ENCODE data around the gene BCLAF1. TPM values are rescaled to one million over a fixed set of nuclear protein-coding genes. Genes with fewer than 3 reads are reported as not detected.

BCLAF1 gene
- total RNA-seq, 6 donors from 2014 or later: 88.3 to 267 (median 96.6) TPM

DNA sequence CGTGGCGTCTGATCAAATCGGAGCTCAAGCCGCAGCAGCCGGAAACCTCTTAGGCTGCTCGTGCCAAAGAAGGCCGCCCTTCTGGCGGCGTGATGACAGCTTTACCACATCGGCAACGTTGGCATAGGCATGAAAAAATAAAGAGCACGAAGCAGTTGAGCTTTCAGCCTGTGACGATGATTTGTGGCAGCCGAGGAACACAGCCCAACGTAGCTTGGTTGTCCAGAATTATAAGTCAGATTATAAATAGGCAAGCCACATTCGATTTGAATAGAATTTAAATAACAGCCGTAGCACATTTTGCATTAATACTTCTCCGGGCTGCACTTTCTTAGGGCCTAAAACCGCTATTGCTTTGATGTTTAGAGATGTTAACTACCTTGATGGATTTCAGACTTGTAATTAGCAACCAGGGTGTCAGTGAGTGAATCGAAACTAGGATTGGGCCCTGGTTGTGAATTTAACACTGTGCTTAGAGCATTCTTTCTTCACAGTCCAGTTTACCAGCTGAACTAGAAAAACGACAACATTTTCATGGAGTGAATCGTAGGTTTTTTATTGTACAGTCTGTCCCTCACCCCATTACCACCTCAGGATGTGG, 864 bp upstream of the BCLAF1 start:
- WGBS, 2 donors: 4% methylated on average over 18 to 22 of the region's 22 CpGs
- no peaks in the 10 kb centered on the region for H3K36me3 ChIP-seq
- H3K27me3 ChIP-seq: no peaks in the 10 kb centered on the region
- H3K4me1 ChIP-seq: peaks cover 33 to 41% (median 36%) of the 10 kb centered on the region in 4 donors
- TF ChIP-seq, protein P1, sequence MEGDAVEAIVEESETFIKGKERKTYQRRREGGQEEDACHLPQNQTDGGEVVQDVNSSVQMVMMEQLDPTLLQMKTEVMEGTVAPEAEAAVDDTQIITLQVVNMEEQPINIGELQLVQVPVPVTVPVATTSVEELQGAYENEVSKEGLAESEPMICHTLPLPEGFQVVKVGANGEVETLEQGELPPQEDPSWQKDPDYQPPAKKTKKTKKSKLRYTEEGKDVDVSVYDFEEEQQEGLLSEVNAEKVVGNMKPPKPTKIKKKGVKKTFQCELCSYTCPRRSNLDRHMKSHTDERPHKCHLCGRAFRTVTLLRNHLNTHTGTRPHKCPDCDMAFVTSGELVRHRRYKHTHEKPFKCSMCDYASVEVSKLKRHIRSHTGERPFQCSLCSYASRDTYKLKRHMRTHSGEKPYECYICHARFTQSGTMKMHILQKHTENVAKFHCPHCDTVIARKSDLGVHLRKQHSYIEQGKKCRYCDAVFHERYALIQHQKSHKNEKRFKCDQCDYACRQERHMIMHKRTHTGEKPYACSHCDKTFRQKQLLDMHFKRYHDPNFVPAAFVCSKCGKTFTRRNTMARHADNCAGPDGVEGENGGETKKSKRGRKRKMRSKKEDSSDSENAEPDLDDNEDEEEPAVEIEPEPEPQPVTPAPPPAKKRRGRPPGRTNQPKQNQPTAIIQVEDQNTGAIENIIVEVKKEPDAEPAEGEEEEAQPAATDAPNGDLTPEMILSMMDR (IDR thresholded peaks at IDR 0.05): no peak
- TF ChIP-seq EP300 (IDR thresholded peaks at IDR 0.05): peak in 1 of 4 donors; percentile 7
- no peaks in the 10 kb centered on the region for H3K9me3 ChIP-seq
- H3K27ac ChIP-seq: peak overlapping the region; percentile 96 to 100 (median 100)
- DNase-seq (peak; percentile 60 to 76), ATAC-seq (ENCODE audit: low FRiP score in 2 of 2) (peak; percentile 65 to 81)
- peak overlapping the region in 3 of 4 donors; percentile 57 to 81 (median 64) for H3K4me3 ChIP-seq

DNA sequence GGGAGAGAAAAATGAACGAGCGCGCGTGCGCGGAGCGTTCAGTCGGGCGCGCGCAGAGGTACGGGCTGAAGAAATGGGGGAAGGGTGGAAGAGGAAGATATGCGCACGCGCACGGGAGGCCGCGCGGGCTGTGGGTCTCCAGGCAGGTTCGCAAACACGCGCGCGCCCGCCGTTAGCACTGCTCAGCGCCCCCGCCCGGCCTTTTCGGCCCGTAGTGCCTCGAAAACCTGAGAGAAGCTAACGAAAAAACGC, 393 bp downstream of the BCLAF1 start:
- Histone ChIP-seq H3K36me3 (no peaks in the 10 kb centered on the region), H3K27ac (peak overlapping the region; percentile 96 to 100 (median 100)), H3K27me3 (no peaks in the 10 kb centered on the region), H3K4me1 (peaks cover 46 to 54% (median 48%) of the 10 kb centered on the region in 4 donors), H3K4me3 (peak overlapping the region; percentile 57 to 81 (median 68)), H3K9me3 (no peaks in the 10 kb centered on the region)
- no peak for TF ChIP-seq EP300 (IDR thresholded peaks at IDR 0.05)
- TF ChIP-seq POLR2AphosphoS5 (IDR thresholded peaks at IDR 0.05): no peak
- peak in 1 of 4 donors; percentile 85 for TF ChIP-seq POLR2A (IDR thresholded peaks at IDR 0.05)
- TF ChIP-seq, protein P1 (IDR thresholded peaks at IDR 0.05): peak in 1 of 6 experiments; percentile 3
- WGBS, 2 donors: 0 to 1% methylated on average over 18 to 24 of the region's 34 CpGs
- ATAC-seq (ENCODE audit: low FRiP score in 2 of 2) (peak; percentile 92 to 94), DNase-seq (peak; percentile 94 to 97)

- H3K4me1 ChIP-seq: peaks cover 51 to 59% (median 52%) of the 10 kb centered on the region in 4 donors
Observed at GRCh38 chr6:136288566-136289326, 900 bp downstream of the BCLAF1 start.

GRCh38 chr6:136284909-136285308, 4.7 kb downstream of the BCLAF1 start:
- 34 to 35% methylated on average over 2 of the region's 2 CpGs for WGBS, 2 donors
- peak overlapping the region in 1 of 4 donors; percentile 0 for H3K27ac ChIP-seq
- H3K27me3 ChIP-seq: no peaks in the 10 kb centered on the region
- peaks cover 0 to 19% (median 3%) of the 10 kb centered on the region in 4 donors for H3K36me3 ChIP-seq
- no peak overlapping the region for H3K4me3 ChIP-seq
- no peak for TF ChIP-seq EP300 (IDR thresholded peaks at IDR 0.05)
- TF ChIP-seq, protein P1 (IDR thresholded peaks at IDR 0.05): no peak
- ATAC-seq (ENCODE audit: low FRiP score in 2 of 2): no peak
- H3K9me3 ChIP-seq: no peaks in the 10 kb centered on the region
- no peak for DNase-seq
- peaks cover 77 to 85% (median 81%) of the 10 kb centered on the region in 4 donors for H3K4me1 ChIP-seq

More at GRCh38 chr6:136288566-136289326, 900 bp downstream of the BCLAF1 start:
- no peaks in the 10 kb centered on the region for H3K27me3 ChIP-seq
- 1 to 2% methylated on average over 34 of the region's 34 CpGs for WGBS, 2 donors
- no peaks in the 10 kb centered on the region for H3K9me3 ChIP-seq
- peak overlapping the region; percentile 96 to 100 (median 100) for H3K27ac ChIP-seq
- H3K36me3 ChIP-seq: no peaks in the 10 kb centered on the region
- peak overlapping the region; percentile 57 to 81 (median 68) for H3K4me3 ChIP-seq
- TF ChIP-seq, protein P1 (IDR thresholded peaks at IDR 0.05): peak; percentile 22 to 82 (median 58)
- TF ChIP-seq EP300 (IDR thresholded peaks at IDR 0.05): peak in 1 of 4 donors; percentile 25
- TF ChIP-seq POLR2AphosphoS5 (IDR thresholded peaks at IDR 0.05): peak; percentile 5 to 12
- peak in 2 of 4 donors; percentile 19 to 31 for TF ChIP-seq POLR2A (IDR thresholded peaks at IDR 0.05)
- ATAC-seq (ENCODE audit: low FRiP score in 2 of 2) (peak; percentile 83 to 89), DNase-seq (peak; percentile 52 to 95)

All from upper lobe of left lung (tissue), 6 donors.